Neural crest cell (in vitro differentiated cells): ENCODE data around the gene CSTF2T. TPM values are rescaled to one million over a fixed set of nuclear protein-coding genes. Genes with fewer than 3 reads are reported as not detected.

Experiments
- DNase-seq: peaks from one replicate; pipeline ENCODE4 v3.0.0; 2021; ENCODE audit warnings: low read depth, mixed read lengths, low spot score
- H3K27ac Mint-ChIP-seq: one replicate; pipeline ENCODE4 v1.8.0; 2021; ENCODE audit warnings: mild to moderate bottlenecking, mixed read lengths; ENCODE audit not compliant: unreplicated experiment
- H3K27me3 Mint-ChIP-seq: 2 replicates; pipeline ENCODE4 v1.8.0; 2021; ENCODE audit warnings: low read depth, mild to moderate bottlenecking, mixed read lengths
- H3K36me3 Mint-ChIP-seq: 2 replicates; pipeline ENCODE4 v1.8.0; 2021; ENCODE audit warnings: low read depth, mild to moderate bottlenecking, mixed read lengths
- H3K4me1 Mint-ChIP-seq: 2 replicates; pipeline ENCODE4 v1.8.0; 2021; ENCODE audit warnings: mixed read lengths
- H3K4me3 Mint-ChIP-seq: one replicate; pipeline ENCODE4 v1.8.0; 2021; ENCODE audit warnings: mild to moderate bottlenecking, mixed read lengths
- H3K9me3 Mint-ChIP-seq: 2 replicates; pipeline ENCODE4 v1.8.0; 2021; ENCODE audit warnings: mixed read lengths
- CTCF ChIP-seq: fragments of 200-600 bp; sonication (generic); conservative IDR thresholded peaks from 2 replicates; pipeline ENCODE4 v1.5.0; 2021; ENCODE audit warnings: antibody characterized with exemption, mild to moderate bottlenecking
- long read RNA-seq: library from polyadenylated mRNA; unstranded; transcript quantifications from one replicate; pipeline ENCODE4 v2.0.0, GENCODE V29; 2020
- total RNA-seq: library from RNA; stranded (reverse); gene quantifications from 2 replicates; pipeline ENCODE4 v1.2.1, GENCODE V29; 2021

CSTF2T gene
- 34.0 and 35.3 TPM in 2 replicates for total RNA-seq
- long read RNA-seq, full-length matches to known transcripts, result 44 of 44 reads
- long read RNA-seq, partial matches to known transcripts, result 0 of 44 reads
- long read RNA-seq, other reads (novel, unspliced or antisense), result 0 of 44 reads

- H3K36me3 Mint-ChIP-seq, result peaks cover 15% of the 10 kb centered on the region
- no peaks in the 10 kb centered on the region for H3K9me3 Mint-ChIP-seq
- peak within 1 kb of the TSS; percentile 100 for H3K27ac Mint-ChIP-seq
- H3K4me3 Mint-ChIP-seq, result peak within 1 kb of the TSS; percentile 98
- H3K4me1 Mint-ChIP-seq, result peaks cover 44% of the 10 kb centered on the region
- peak; percentile 78 for DNase-seq
- TF ChIP-seq CTCF, result no peak
- H3K27me3 Mint-ChIP-seq, result peaks cover 3% of the 10 kb centered on the region
These were observed at the start of gene CSTF2T for GRCh38 chr10:51699475-51700227. CSTF2T (minus strand) TSS chr10:51699595; CDS start chr10:51699549, 46 bp downstream.

- no peak overlapping the region for H3K27ac Mint-ChIP-seq
- H3K27me3 Mint-ChIP-seq, result no peaks in the 10 kb centered on the region
- H3K4me3 Mint-ChIP-seq, result no peak overlapping the region
- no peaks in the 10 kb centered on the region for H3K4me1 Mint-ChIP-seq
- DNase-seq, result no peak
- H3K36me3 Mint-ChIP-seq, result no peaks in the 10 kb centered on the region
- H3K9me3 Mint-ChIP-seq, result no peaks in the 10 kb centered on the region
- TF ChIP-seq CTCF, result no peak
These were observed 49.6 kb upstream of the CSTF2T start for GRCh38 chr10:51748959-51749358.

- Mint-ChIP-seq H3K27ac (no peak overlapping the region), H3K4me3 (no peak overlapping the region), H3K27me3 (no peaks in the 10 kb centered on the region), H3K4me1 (no peaks in the 10 kb centered on the region), H3K9me3 (no peaks in the 10 kb centered on the region), H3K36me3 (no peaks in the 10 kb centered on the region)
- DNase-seq, result no peak
- no peak for TF ChIP-seq CTCF
These were observed 47.8 kb upstream of the CSTF2T start for GRCh38 chr10:51747216-51747615.

- no peak for TF ChIP-seq CTCF
- H3K36me3 Mint-ChIP-seq, result no peaks in the 10 kb centered on the region
- H3K27ac Mint-ChIP-seq, result no peak overlapping the region
- DNase-seq, result no peak
- H3K4me1 Mint-ChIP-seq, result no peaks in the 10 kb centered on the region
- H3K27me3 Mint-ChIP-seq, result no peaks in the 10 kb centered on the region
- no peak overlapping the region for H3K4me3 Mint-ChIP-seq
- no peaks in the 10 kb centered on the region for H3K9me3 Mint-ChIP-seq
These were observed 46.0 kb upstream of the CSTF2T start for GRCh38 chr10:51745397-51745796.

GRCh38 chr10:51744235-51745000 is 45.0 kb upstream of the CSTF2T start:
- no peaks in the 10 kb centered on the region for H3K4me1 Mint-ChIP-seq
- no peak for TF ChIP-seq CTCF
- no peaks in the 10 kb centered on the region for H3K9me3 Mint-ChIP-seq
- no peak for DNase-seq
- no peak overlapping the region for H3K27ac Mint-ChIP-seq
- H3K27me3 Mint-ChIP-seq, result no peaks in the 10 kb centered on the region
- H3K4me3 Mint-ChIP-seq, result no peak overlapping the region
- no peaks in the 10 kb centered on the region for H3K36me3 Mint-ChIP-seq
